ENCODE measurements around the gene KCNA2.

The KCNA2 gene

DNA sequence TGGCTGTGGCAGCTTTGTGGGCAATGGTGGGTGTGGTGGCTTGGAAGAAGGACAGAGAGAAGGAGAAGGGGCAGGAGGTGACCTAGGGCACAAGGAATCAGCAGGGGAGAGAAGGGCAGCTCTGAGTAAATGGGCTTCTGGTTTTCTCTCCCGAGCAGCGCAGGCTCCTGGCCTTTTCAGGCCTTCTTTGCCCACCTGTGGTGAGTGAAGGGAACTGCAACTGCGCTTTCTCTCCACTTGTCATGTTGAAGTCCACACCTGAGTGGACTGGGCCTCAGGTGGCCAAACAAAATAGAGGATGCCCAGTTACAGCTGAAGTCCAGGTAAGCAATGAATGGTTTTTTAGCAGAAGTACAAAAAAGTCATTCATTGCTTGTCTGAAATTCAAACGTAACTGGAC, 57.8 kb downstream of the KCNA2 start:
- ATAC-seq, result no peak
- H3K36me3 Mint-ChIP-seq, result no peaks in the 10 kb centered on the region
- H3K27me3 Mint-ChIP-seq, result peaks cover 54% of the 10 kb centered on the region
- H3K9me3 Mint-ChIP-seq, result no peaks in the 10 kb centered on the region
- H3K4me3 Mint-ChIP-seq, result no peak overlapping the region
- no peak overlapping the region for H3K27ac Mint-ChIP-seq
- no peaks in the 10 kb centered on the region for H3K4me1 Mint-ChIP-seq

DNA sequence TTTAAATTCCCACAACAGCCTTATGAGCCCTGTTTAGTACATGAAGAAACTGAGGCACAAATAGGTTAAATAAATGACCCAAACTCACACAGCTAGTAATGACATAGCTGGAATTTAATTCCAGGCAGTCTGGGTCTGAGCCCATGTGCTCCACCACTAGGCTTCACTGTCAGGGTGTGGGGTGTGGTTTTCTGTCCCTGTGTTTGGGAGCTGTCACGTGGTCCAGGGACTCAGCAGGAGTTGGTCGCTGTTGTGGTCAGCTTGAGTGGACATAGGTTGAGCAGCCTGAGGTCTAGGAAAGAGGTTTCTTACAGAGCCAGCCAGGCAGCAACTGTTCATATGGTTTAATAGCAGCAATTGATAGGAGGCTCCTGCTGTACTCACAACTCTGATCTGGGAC, 59.1 kb downstream of the KCNA2 start:
- H3K9me3 Mint-ChIP-seq, result no peaks in the 10 kb centered on the region
- H3K27ac Mint-ChIP-seq, result no peak overlapping the region
- no peaks in the 10 kb centered on the region for H3K36me3 Mint-ChIP-seq
- H3K4me3 Mint-ChIP-seq, result no peak overlapping the region
- no peak for ATAC-seq
- H3K27me3 Mint-ChIP-seq, result peaks cover 43% of the 10 kb centered on the region
- H3K4me1 Mint-ChIP-seq, result no peaks in the 10 kb centered on the region

DNA sequence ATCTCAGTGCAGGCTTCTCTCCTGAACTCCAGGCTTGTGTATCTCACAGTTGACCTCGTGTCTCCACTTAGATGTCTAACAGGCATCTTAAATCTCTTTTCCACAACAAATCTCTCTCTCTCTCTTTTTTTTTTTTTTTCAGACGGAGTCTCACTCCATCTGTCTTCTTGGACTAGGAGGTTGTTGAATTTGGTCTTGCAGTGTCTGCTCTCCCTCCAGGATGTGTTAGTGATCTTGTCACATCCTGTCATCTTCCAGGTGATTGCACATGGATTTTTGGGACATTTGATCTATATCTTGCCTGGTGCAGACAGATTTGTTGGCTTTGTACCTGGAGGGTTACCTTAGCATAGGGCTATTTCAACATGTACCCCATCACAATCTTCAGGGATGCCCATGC, 60.7 kb downstream of the KCNA2 start:
- H3K4me1 Mint-ChIP-seq, result no peaks in the 10 kb centered on the region
- ATAC-seq, result no peak
- no peaks in the 10 kb centered on the region for H3K36me3 Mint-ChIP-seq
- H3K27me3 Mint-ChIP-seq, result peaks cover 29% of the 10 kb centered on the region
- H3K4me3 Mint-ChIP-seq, result no peak overlapping the region
- no peaks in the 10 kb centered on the region for H3K9me3 Mint-ChIP-seq
- no peak overlapping the region for H3K27ac Mint-ChIP-seq

DNA sequence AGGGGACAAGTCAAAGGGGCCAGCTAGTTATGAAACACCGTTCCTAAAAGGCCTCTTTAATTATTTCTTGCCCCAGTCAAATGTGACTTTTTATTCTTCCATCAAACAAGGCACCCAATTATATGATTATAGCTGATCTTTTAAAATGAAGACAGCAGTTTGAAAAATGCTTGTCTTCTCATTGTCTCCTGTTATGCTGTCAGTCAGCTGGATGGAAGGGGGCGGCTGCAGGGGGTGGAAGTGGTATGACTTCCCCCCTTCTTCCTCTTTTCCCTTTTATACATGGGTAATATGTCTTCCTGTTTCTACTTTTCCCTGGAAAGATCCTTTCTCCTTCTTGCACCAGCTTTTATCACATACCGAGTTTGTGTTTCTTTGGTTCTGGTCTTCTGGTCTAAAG, 61.4 kb downstream of the KCNA2 start:
- ATAC-seq, result no peak
- Mint-ChIP-seq H3K4me3 (no peak overlapping the region), H3K9me3 (no peaks in the 10 kb centered on the region), H3K27ac (no peak overlapping the region), H3K4me1 (no peaks in the 10 kb centered on the region), H3K36me3 (no peaks in the 10 kb centered on the region), H3K27me3 (peaks cover 24% of the 10 kb centered on the region)
